MM.1S (cell line): ENCODE results near the gene ARID3C.

Experiments
- CTCF ChIP-seq: fragments of 300-600 bp; sonication (generic); IDR thresholded peaks from 2 replicates; pipeline ENCODE4 v1.5.1; 2016; ENCODE audit warnings: antibody characterized with exemption, low read length, mixed read lengths
- EZH2 ChIP-seq: fragments of 300-600 bp; sonication (generic); optimal IDR thresholded peaks from 2 replicates; pipeline ENCODE3; 2017; ENCODE audit warnings: low read depth, mild to moderate bottlenecking, antibody characterized with exemption, low read length, mixed read lengths
- EZH2phosphoT487 ChIP-seq: fragments of 300-600 bp; sonication (generic); IDR thresholded peaks from 2 replicates; pipeline ENCODE4 v1.6.1; 2018; ENCODE audit warnings: antibody characterized with exemption, low read length

GRCh38 chr9:34674440-34674839 lies 45.6 kb upstream of the ARID3C start:
- TF ChIP-seq CTCF = no peak
- TF ChIP-seq EZH2 = no peak
- TF ChIP-seq EZH2phosphoT487 = no peak
